C4-2B (cell line): ENCODE measurements around the gene WNT4.

Source experiments
- CTCF ChIP-seq: fragments of 450-650 bp; conservative IDR thresholded peaks from 2 replicates; pipeline ENCODE4 v1.5.1; 2017; ENCODE audit warnings: mild to moderate bottlenecking
- ZFX ChIP-seq: fragments of 450-650 bp; IDR thresholded peaks from 2 replicates; pipeline ENCODE4 v1.6.1; 2017

DNA sequence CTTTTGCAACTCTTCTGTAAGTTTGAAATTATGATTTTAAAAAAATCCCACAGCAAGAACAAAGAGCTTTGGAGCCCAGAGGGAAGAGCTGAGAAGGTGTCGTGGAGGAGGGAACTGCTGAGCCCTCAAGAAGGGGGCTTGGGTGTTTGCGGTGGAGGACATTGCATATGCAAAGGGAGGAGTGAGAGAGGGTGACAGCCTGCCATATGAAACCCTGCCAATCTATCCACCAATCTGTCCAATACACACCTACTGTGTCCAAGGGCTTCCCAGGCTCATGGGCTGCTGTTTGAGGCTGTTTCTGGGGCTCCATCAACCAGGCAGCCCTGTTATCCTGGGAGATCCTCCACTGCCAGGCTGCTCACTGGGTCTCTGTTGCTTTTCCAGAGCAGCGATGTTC is 15.2 kb downstream of the WNT4 start:
- TF ChIP-seq CTCF, result no peak
- no peak for TF ChIP-seq ZFX
